GM12875 (cell line): Measurements from ENCODE around the gene CAMK2N1.

ENCODE experiments used
- H3K4me3 ChIP-seq: one replicate; pipeline ENCODE4 v1.5.1; 2011; ENCODE audit warnings: low read depth, low read length, control low read depth
- TF ChIP-seq, protein P1 (sequence below): IDR thresholded peaks from 2 replicates; pipeline ENCODE4 v1.5.1; 2011; ENCODE audit warnings: low read depth, mild to moderate bottlenecking, control low read depth, inconsistent platforms, low read length, moderate library complexity, borderline replicate concordance; ENCODE audit not compliant: insufficient read depth

CAMK2N1 gene

DNA sequence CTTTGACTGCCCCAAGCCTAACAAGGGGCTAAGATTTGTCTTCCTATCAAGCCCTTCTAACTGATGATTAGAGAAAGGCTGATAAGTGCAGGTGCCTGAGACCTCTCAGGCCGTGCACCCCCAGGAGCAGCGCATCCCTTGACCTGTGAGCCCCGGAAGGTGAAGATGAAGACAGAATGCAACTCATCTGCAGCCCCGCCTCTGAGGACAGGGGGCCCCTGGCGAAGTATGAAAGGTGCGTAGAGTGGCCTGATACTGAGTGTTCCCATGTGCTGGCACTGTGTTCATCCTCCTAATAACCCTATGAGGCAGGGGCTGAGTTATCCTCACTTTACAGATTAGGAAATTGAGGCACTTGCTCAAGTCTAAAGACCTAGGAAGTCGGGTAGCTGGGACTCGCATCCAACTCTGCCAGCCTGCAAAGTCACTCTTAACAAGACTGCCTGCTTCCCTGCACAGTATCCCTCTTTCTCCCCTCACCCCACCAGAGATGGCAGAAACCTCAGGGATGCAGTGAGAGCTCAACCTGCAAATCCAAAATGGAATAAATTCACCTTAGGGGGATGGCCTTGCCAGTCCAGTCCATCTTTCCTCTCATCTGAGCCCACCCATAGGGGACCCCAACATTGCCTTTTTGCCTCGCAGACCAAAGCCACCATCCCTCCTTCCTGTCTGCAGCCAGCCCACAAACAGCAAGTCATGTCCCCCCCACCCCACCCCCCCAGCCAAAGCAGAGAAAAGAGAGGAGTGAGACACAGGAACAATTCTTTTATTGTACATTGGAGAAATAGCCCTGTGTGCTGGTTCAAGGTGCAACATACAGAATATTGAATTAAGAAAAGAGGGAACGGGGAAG is 4.1 kb downstream of the CAMK2N1 start:
- H3K4me3 ChIP-seq, result no peak overlapping the region
- TF ChIP-seq, protein P1, sequence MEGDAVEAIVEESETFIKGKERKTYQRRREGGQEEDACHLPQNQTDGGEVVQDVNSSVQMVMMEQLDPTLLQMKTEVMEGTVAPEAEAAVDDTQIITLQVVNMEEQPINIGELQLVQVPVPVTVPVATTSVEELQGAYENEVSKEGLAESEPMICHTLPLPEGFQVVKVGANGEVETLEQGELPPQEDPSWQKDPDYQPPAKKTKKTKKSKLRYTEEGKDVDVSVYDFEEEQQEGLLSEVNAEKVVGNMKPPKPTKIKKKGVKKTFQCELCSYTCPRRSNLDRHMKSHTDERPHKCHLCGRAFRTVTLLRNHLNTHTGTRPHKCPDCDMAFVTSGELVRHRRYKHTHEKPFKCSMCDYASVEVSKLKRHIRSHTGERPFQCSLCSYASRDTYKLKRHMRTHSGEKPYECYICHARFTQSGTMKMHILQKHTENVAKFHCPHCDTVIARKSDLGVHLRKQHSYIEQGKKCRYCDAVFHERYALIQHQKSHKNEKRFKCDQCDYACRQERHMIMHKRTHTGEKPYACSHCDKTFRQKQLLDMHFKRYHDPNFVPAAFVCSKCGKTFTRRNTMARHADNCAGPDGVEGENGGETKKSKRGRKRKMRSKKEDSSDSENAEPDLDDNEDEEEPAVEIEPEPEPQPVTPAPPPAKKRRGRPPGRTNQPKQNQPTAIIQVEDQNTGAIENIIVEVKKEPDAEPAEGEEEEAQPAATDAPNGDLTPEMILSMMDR, result no peak

DNA sequence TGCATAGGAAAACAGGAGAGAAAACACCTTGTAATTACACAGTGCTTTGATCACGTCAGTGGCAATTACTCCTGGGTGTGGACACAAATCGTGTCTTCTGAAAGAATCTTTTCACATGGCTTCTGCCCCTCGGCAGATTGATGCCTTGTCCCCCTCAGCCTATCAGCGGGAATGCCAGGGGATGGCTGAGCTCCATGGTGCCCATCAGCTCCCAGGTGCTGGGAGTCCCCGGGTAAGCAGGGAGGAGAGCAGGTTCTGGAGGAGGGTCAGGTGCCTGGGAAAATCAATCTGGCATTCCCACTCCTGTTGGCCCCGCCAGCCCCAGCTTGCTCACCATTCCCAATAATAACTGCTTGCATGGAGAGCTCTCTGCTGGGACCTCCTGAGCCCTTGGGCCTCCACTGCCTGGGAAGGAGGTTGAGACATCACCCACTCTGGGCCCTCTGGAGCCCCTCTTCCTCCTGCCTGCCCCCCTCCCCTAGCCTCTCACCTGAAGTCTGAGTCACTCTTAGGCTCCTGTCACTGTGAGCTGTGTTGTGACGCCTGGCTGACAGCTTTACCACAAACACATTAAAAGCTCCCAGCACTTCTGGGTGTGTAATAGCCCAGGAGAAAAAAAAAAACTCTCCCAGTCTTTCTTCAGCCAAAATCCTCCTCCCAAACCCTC is 4.9 kb downstream of the CAMK2N1 start:
- TF ChIP-seq, protein P1, result no peak
- H3K4me3 ChIP-seq, result no peak overlapping the region

DNA sequence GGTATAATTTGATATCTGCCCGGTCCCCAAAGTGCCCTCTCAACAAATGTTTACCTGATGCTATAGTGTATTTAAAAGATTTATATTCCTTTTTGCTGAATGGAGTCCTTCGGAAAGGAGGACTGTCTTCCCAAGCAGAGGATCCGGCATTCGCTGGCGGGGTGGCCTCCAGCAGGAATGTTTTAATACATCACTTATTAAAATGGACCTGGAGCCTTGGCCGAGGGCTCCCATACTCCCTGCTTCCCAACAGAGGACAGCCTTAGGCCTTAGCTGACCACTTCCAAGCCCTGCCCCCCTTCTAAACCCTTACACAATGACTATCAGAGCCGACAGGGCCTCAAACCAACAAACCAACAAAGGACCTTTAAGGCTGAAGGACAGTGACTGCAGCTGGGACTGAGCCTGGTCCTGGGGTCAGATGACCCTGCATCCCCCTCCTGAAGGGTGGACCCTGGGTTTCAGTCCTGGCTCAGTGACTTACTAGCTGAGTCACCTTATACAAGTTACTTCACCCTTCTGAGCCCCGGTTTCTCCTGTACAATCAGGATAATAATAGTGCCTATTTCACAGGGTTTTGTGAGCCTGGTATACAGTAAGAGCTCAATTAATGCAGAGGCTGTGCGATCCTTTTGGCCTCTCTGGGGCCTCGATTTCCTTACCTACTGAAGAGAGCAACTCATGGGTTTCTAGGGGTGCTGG is 5.6 kb downstream of the CAMK2N1 start:
- TF ChIP-seq, protein P1, result no peak

DNA sequence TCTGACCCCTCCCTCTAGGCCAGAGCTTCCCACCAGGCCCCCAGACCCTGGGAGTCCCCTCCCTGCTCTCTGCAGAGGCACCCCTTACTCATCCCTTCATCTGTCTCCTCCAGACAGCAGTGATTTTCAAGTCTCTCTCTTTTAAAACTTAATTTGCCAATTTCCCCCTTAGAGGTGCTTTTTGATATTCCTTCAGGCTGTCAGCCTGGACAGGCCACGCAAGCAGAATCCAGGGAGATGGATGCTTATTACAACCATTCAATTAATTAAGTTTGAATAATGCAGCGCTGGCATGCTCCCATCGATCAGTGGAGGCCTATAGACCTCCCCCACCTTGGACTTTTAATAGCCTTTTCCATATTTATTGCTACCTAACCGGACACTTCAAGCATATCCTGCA is 6.2 kb downstream of the CAMK2N1 start:
- TF ChIP-seq, protein P1, result no peak
- no peak overlapping the region for H3K4me3 ChIP-seq

More for the DNA sequence above, 5.6 kb downstream of the CAMK2N1 start:
- H3K4me3 ChIP-seq, result no peak overlapping the region

DNA sequence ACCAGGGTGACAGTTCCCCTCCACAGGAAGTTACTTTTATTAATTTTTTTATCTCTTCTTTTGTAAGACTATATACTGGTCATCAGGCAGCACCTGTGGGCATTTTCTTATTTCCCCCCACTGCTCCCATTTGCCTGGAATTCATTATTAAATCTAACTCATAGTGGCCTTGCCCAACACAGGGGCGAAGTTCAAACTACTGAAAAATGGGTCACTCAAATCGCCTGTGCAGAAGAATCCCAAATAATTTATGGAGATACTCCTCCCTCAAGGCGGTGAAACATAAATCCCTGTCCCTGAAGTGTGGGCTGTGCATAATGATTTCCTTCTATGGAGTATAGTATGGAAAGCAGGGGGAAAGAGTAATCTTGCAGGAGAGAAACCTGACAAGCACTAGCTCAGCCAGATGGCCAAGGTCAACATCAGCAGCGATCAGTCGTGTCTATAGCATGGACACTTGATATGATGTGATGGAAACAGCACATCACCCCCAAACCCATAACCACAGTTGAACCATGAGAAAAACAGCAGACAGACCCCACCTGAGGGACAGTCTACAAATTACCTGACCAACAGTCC is 7.9 kb downstream of the CAMK2N1 start:
- TF ChIP-seq, protein P1, result no peak
- H3K4me3 ChIP-seq, result no peak overlapping the region

DNA sequence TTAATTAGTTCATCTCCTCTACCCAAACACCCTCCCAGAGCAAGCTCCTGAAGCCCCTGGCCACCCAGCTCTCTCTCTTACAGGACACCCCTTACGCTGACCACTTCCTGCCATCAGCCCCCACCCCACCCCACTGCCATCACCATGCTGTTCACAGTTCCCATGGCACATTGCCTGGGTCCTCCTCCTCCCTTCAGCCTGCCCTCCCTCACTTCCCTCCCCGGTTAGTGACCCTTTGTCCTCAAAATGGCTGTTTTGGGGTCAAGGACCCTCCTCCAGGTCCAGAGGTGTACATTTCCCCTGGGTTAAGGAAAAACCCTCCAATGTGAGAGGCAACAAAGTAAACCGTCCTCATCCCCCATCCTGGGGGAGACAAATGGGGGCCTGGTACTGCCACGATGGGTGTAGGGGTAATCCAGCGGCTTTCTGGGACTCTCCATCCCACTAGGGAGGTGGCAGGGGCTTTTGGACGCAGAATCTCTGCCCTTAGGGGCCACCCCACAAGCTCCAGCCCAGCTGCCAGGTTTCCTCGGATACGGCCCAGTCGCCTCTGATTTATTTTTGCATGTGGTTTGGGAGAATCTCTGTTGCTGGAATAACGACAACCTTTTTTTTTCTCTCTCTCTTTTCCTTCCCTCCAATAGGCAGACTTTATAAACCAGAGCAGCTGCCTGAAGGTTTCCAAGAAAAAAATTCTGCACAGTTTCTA is 8.5 kb downstream of the CAMK2N1 start:
- TF ChIP-seq, protein P1, result no peak
- H3K4me3 ChIP-seq, result no peak overlapping the region
